AG04449 (cell line): ENCODE data around the gene CLCN1.

Experiments used
- CTCF ChIA-PET: fragments of 350-600 bp; formaldehyde crosslinking; extraction: SDS; loops from one replicate; lab custom pipeline; 2021; ENCODE audit warnings: antibody characterized with exemption; lab: Yijun Ruan, JAX
- POLR2A ChIA-PET: fragments of 400-600, 350-600 bp; formaldehyde crosslinking; extraction: SDS; loops from one replicate; lab custom pipeline; 2020; ENCODE audit warnings: antibody characterized with exemption, inconsistent platforms; lab: Yijun Ruan, JAX
- DNase-seq: peaks from one replicate; pipeline ENCODE4 v3.0.0-alpha.2; 2010; ENCODE audit warnings: low read depth, low spot score
- H3K4me3 ChIP-seq: 2 replicates; pipeline ENCODE4 v1.5.1; 2011; ENCODE audit warnings: low read depth, mild to moderate bottlenecking, control low read depth, low read length
- CTCF ChIP-seq: IDR thresholded peaks from one replicate; pipeline ENCODE4 v1.5.1; 2011; ENCODE audit warnings: mild to moderate bottlenecking, moderate library complexity, low read length, control low read depth, inconsistent platforms; ENCODE audit not compliant: insufficient read depth; ENCODE audit errors: missing control alignments

The CLCN1 gene

DNA sequence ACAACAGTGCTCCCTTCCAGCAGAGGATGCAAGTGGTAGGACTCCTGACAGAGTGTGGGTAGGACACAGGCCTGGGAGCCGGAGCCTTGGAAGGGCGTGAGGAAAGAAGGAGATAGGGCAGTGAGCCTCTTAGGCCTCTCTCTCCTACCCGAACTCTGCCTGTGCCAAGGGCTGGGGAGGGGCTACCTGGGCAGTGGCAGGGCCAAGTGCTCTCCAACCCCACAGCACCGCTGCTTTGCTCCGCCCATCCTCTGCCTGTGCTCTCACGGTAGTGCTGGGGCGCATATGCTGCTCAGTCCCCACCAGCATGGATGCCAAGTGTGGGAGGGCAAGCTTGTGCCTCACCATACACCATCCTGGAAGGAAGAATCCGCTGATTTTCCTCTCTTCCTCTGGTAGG is 39.1 kb downstream of the CLCN1 start:
- POLR2A ChIA-PET = no interaction called here

DNA sequence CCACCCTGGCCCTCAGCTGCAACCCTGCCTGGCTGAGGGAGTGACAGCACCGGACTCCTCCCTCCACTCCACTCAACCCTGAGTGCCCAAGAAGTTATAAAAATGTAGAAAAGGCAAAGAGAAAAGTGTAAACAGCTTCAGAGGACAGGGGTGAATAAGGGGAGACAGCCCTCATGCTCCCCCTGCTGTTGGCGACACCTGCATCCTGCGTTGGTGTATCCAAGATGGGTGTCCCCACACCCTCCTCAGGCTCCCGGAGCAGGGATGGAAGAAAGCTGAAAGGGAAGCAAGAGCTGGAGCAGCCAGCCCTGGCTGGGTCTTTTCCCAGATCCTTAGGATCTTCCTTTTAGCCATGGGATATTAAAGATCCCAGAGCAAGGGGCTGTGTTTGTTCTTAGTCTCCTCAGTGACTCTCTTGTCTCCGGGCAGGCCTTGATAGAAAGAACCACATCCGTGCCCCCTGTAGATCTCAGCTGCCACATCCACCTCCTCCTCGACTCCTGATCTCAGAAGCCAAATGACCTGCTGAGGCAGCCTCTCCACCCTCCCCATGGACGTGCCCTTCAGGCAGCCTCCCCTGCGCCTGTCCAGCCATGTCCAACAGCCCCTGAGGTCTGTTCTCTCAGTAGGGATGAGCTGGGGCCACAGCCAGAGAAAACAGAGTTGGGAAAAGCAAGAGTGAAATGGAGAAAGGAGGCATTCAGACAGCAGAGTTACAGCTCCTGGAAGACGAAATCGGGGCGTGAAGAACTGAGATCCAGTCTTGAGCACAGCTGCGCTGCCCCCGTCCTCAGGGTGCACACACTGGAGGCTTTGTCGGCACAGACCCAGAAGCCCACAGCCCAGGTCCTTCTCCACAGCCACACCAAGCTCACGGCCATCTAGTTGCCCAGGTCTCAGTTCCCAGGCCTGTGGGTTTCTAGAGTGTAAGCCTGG is 39.8 kb downstream of the CLCN1 start:
- DNase-seq = no peak
- no peak overlapping the region for H3K4me3 ChIP-seq
- TF ChIP-seq CTCF = no peak
- POLR2A ChIA-PET = no interaction called here
- CTCF ChIA-PET = interaction anchor here (0.8 kb wide), 2 partner anchors 25 to 115 kb away, joined by 3 to 4 read pairs; no protein-coding TSS in a partner anchor

More for the DNA sequence above, 39.1 kb downstream of the CLCN1 start:
- no peak overlapping the region for H3K4me3 ChIP-seq
- CTCF ChIA-PET = no interaction called here
- no peak for DNase-seq
- no peak for TF ChIP-seq CTCF

DNA sequence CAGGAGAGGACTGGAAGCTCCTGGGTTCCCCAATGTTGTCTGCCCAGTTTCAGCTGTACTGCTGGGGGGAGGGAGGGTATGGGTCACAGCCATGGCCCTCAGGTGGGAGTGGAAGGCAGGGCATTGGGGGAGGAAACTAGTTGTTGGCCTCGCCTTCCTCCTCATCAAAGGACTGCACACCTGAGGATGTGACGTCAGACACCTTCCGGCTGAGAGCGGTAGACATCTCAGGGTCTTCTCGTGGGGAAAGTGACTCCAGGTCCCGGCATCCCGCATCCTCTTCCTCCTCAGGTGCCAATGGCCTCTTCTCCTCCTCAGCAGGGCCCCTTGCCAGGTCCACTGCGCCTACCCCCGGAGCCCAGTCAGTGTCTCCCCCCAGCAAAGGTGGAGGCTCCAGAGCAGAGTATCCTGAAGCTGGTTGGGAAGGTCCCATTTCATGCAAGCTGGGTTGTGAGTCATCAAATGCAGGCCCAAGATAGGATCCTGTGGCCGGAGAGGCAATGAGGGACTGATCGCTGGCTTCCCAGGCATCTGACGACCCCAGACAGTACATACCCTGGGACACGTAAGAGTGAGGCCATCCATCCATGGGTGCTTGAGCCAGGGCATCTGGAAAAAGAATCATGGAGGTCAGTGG is 40.6 kb downstream of the CLCN1 start:
- CTCF ChIA-PET = interaction anchor here (0.8 to 2.4 kb wide), 3 partner anchors 23 to 116 kb away, joined by 3 to 9 read pairs (median 4); no protein-coding TSS in a partner anchor
- POLR2A ChIA-PET = no interaction called here
- H3K4me3 ChIP-seq = no peak overlapping the region
- DNase-seq = no peak
- no peak for TF ChIP-seq CTCF

DNA sequence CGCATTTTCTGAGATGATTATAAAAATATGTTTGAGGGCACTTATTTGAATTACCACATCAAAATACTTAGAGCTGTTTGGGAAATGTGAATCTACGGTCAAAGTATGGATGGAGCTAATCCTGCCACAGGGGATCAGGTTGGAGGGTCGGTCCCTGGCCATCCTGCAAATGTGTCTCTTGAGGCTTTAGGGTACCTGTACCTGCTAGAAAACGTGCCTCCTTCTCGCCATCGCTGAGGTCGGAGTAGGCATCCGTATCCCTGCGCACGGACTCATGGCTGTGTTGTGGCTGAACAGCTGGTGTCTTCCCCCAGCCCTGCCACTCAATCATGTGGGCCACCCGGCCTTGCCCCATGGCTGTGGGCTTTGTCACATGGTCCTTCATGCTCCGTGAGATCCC is 42.7 kb downstream of the CLCN1 start:
- H3K4me3 ChIP-seq = no peak overlapping the region
- DNase-seq = no peak
- CTCF ChIA-PET = interaction anchor here (1.0 to 2.4 kb wide), 3 partner anchors 21 to 71 kb away, joined by 3 to 9 read pairs (median 3); partner anchors contain the start of gene CASP2
- POLR2A ChIA-PET = interaction anchor here (0.5 kb wide), 1 partner anchor 43 kb away, joined by 3 read pairs; the partner anchor contains the start of gene CLCN1
- TF ChIP-seq CTCF = no peak

GRCh38 chr7:143359771-143360353 is 44.0 kb downstream of the CLCN1 start:
- H3K4me3 ChIP-seq = no peak overlapping the region
- POLR2A ChIA-PET = no interaction called here
- no peak for DNase-seq
- TF ChIP-seq CTCF = no peak
- CTCF ChIA-PET = interaction anchor here (0.6 to 2.3 kb wide), 5 partner anchors 9 to 20 kb away, joined by 3 to 9 read pairs (median 4); no protein-coding TSS in a partner anchor
